Stimulated activated memory B cell treated with anti-CD40 and anti-IgM and Interleukin-4, amounts not matched to agents 10 μg/mL and 1 μg/mL and 100 μg/mL, for 72 hours (primary cell): ENCODE measurements around the gene CAMTA2.
"Not testable (repeated sequence)": the region's sequence is repeated elsewhere in the genome, so short reads cannot be mapped to it uniquely, and the experiment has no call there.

ENCODE experiments used
- ATAC-seq: fragments of 150-1000 bp; cut with Tn5 transposase; 2 replicates; pipeline ENCODE4 v1.10.0; 2021
- H3K27ac Mint-ChIP-seq: one replicate; pipeline ENCODE4 v1.8.0; 2022; ENCODE audit warnings: mild to moderate bottlenecking, mixed read lengths
- H3K27me3 Mint-ChIP-seq: one replicate; pipeline ENCODE4 v1.8.0; 2022; ENCODE audit warnings: mixed read lengths
- H3K36me3 Mint-ChIP-seq: one replicate; pipeline ENCODE4 v1.8.0; 2022; ENCODE audit warnings: mixed read lengths
- H3K4me1 Mint-ChIP-seq: one replicate; pipeline ENCODE4 v1.8.0; 2022; ENCODE audit warnings: mixed read lengths
- H3K4me3 Mint-ChIP-seq: one replicate; pipeline ENCODE4 v1.8.0; 2022; ENCODE audit warnings: mild to moderate bottlenecking, moderate library complexity, mixed read lengths
- H3K9me3 Mint-ChIP-seq: one replicate; pipeline ENCODE4 v1.8.0; 2022; ENCODE audit warnings: mixed read lengths

Gene CAMTA2, protein sequence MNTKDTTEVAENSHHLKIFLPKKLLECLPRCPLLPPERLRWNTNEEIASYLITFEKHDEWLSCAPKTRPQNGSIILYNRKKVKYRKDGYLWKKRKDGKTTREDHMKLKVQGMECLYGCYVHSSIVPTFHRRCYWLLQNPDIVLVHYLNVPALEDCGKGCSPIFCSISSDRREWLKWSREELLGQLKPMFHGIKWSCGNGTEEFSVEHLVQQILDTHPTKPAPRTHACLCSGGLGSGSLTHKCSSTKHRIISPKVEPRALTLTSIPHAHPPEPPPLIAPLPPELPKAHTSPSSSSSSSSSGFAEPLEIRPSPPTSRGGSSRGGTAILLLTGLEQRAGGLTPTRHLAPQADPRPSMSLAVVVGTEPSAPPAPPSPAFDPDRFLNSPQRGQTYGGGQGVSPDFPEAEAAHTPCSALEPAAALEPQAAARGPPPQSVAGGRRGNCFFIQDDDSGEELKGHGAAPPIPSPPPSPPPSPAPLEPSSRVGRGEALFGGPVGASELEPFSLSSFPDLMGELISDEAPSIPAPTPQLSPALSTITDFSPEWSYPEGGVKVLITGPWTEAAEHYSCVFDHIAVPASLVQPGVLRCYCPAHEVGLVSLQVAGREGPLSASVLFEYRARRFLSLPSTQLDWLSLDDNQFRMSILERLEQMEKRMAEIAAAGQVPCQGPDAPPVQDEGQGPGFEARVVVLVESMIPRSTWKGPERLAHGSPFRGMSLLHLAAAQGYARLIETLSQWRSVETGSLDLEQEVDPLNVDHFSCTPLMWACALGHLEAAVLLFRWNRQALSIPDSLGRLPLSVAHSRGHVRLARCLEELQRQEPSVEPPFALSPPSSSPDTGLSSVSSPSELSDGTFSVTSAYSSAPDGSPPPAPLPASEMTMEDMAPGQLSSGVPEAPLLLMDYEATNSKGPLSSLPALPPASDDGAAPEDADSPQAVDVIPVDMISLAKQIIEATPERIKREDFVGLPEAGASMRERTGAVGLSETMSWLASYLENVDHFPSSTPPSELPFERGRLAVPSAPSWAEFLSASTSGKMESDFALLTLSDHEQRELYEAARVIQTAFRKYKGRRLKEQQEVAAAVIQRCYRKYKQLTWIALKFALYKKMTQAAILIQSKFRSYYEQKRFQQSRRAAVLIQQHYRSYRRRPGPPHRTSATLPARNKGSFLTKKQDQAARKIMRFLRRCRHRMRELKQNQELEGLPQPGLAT

DNA sequence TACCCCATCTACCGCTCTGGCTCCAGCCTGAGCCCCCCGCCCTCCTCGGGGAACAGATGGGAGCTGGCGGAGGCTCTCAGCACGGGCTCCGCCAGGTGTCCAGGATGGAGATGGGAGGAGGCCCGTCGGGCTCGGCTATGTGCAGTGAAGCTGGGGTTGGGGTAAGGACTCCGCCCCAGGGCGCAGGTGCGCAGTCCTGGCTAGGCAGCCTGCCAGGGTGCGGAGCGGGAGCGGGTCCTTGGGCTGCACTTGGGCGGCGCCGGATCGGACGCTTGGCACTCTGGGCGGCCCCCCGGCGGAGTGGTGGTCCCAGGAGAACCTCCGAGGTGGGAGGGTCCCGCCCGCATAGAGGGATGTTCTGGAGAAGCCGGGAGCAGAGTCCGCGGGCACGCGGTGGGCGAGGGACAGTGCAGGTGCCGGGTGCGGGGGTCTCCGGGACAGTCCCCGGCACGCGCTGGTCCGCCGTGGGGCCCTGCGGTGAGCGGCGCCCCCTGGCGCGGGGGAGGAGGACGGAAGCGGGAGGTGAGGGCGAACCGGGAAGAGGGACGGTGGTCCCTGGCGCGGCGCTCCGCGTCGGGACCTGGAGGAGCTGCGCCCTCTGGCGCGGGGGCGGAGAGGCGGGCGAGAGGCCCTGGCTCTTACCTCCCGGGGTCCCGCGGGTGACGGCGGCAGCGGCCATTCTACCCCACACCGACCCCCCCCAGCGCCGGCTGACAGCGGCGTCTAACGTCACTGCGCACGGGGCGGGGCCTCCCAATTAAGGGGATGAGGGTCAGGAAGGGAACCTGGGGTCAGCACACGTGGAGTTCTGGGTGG is at the start of gene CAMTA2:
TSS of gene CAMTA2 (minus strand) at position 725 of the 816 bp plus-strand sequence. CDS start 1,453 bp downstream, outside the sequence.
- Mint-ChIP-seq H3K9me3 (no peaks in the 10 kb centered on the region), H3K36me3 (peaks cover 21% of the 10 kb centered on the region), H3K4me3 (peak within 1 kb of the TSS; percentile 94), H3K4me1 (peaks cover 44% of the 10 kb centered on the region), H3K27me3 (no peaks in the 10 kb centered on the region), H3K27ac (peak within 1 kb of the TSS; percentile 94)
- peak; percentile 94 for ATAC-seq

DNA sequence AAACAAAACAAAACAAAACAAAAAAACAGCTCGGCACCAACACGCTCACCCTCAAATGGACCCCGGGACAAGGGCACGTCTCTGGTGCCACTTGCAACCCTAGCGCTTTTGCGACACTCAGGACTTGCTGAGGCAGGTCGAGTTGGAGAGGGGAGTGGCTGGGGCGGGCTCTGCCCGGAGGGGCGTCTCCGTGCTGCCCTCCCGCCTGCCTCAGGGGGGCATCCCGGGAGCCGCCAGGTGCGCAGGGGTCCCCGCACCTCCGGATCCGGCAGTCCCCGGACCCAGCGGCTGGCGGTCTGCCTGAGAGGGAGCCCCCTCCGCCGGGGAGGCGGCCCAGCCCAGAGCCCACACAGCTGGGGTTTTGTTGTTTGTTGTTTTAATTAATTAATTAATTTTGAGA is 47.8 kb upstream of the CAMTA2 start, which contains the start of gene SLC52A1:
TSS of gene SLC52A1 (minus strand) at position 112 of the 400 bp plus-strand sequence. CDS start 820 bp downstream, outside the sequence.
- H3K9me3 Mint-ChIP-seq, result no peaks in the 10 kb centered on the region

DNA sequence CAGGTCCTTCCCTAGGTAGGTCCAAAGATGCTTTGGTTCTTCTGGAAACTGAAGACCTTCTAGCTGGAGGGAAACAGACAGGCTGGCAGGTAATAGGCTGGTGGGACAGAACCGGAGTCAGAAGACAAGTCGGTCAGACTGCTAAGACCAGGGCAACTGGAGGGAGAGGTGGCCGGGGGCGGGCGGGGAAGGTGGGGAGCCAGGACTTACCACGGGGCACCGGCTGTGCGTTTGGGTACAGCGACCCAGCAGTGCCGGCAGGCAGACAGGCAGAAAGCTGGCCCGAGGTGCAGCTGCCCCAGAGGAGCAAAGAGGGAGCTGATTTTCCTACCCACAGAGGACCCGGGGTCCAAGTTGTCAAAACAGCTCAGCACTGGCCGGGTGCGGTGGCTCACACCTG is 47.2 kb upstream of the CAMTA2 start:
- no peak overlapping the region for H3K4me3 Mint-ChIP-seq
- peaks cover 16% of the 10 kb centered on the region for H3K27me3 Mint-ChIP-seq
- no peaks in the 10 kb centered on the region for H3K9me3 Mint-ChIP-seq
- no peak for ATAC-seq
- H3K27ac Mint-ChIP-seq, result peak overlapping the region; percentile 58
- peaks cover 28% of the 10 kb centered on the region for H3K4me1 Mint-ChIP-seq
- H3K36me3 Mint-ChIP-seq, result no peaks in the 10 kb centered on the region

More for the DNA sequence above, 47.8 kb upstream of the CAMTA2 start, which contains the start of gene SLC52A1:
- ATAC-seq, result no peak
- Mint-ChIP-seq H3K27me3 (peaks cover 16% of the 10 kb centered on the region), H3K36me3 (no peaks in the 10 kb centered on the region), H3K27ac (peak within 1 kb of the TSS; percentile 58), H3K4me1 (peaks cover 28% of the 10 kb centered on the region), H3K4me3 (no peak within 1 kb of the TSS)

DNA sequence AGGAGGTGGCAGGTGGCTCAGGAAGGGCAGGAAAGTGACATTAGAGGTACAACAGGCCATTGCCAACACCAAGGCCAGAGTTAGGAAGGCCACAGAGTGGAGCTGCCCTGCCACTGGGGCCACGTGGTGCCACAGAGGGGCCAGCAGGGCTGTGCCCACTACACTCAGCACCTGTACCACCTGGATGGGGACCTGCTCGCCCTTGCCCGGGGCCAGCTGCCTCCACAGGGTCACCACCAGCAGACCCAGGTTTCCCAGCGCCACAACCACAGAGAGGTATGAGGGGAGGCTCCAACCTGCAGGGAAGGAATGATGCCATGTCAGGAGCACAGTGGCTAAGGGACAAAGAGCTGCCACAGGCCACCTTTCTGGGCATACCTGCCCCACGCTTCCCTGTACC is 46.6 kb upstream of the CAMTA2 start:
- ATAC-seq, result no peak
- no peak overlapping the region for H3K4me3 Mint-ChIP-seq

DNA sequence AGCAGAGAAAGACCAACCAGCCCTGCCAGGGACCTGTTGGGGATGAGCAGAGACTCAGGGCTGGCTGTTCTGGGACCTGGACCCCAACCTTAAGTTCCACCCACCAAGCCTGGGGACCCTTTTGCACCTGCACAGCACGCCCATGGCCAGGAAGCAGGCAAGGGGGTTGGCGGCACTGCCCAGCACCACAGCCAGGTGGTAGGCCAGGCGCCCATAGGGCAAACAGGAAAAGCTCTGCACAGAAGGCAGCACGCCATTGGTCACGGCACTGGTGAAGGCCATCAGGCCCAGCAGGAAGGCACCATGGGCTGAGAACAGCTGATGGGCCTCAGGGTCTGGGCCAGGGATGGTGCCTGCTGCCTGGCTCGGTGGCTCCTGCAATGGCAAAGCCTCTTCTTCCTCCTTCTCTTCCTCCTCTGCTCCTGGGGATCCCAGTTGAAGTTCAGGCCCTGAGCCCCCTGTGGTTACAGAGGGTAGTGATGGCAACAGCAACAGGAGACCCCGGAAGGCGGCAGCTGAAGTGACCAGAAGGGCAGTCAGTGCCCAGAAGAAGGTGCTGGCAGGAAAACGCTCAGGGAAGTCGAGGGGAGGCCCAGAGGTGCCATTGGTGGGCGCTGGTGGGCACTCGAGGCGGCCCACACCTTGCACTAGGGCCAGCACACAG is 46.0 kb upstream of the CAMTA2 start:
- H3K4me3 Mint-ChIP-seq, result no peak overlapping the region
- no peaks in the 10 kb centered on the region for H3K9me3 Mint-ChIP-seq
- peak overlapping the region; percentile 58 for H3K27ac Mint-ChIP-seq
- H3K36me3 Mint-ChIP-seq, result no peaks in the 10 kb centered on the region
- peaks cover 16% of the 10 kb centered on the region for H3K27me3 Mint-ChIP-seq
- ATAC-seq, result no peak
- peaks cover 28% of the 10 kb centered on the region for H3K4me1 Mint-ChIP-seq

More for the DNA sequence above, 46.6 kb upstream of the CAMTA2 start:
- H3K27me3 Mint-ChIP-seq, result peaks cover 16% of the 10 kb centered on the region
- peaks cover 28% of the 10 kb centered on the region for H3K4me1 Mint-ChIP-seq
- no peaks in the 10 kb centered on the region for H3K36me3 Mint-ChIP-seq
- H3K27ac Mint-ChIP-seq, result peak overlapping the region; percentile 58
- no peaks in the 10 kb centered on the region for H3K9me3 Mint-ChIP-seq

DNA sequence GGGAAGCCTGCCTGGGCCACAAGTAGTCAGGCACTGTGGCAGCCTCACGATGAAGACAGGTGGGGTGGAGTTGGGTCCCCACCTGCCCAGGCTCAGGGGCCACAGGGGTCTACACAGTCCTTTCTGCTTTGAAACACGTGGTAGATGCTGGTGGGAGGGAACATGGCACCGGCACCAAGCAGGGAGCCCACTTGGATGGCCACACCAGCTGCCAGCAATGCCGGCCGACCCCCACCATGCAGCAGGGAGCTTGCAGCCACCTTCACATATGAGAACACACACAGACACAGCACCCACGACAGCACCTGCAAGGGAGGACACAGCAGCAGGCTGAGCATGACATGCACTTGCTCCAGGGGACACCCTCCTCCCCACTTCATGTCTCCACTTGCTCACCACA is 45.4 kb upstream of the CAMTA2 start:
- Mint-ChIP-seq H3K4me3 (no peak overlapping the region), H3K27ac (peak overlapping the region; percentile 78), H3K4me1 (peaks cover 28% of the 10 kb centered on the region)

DNA sequence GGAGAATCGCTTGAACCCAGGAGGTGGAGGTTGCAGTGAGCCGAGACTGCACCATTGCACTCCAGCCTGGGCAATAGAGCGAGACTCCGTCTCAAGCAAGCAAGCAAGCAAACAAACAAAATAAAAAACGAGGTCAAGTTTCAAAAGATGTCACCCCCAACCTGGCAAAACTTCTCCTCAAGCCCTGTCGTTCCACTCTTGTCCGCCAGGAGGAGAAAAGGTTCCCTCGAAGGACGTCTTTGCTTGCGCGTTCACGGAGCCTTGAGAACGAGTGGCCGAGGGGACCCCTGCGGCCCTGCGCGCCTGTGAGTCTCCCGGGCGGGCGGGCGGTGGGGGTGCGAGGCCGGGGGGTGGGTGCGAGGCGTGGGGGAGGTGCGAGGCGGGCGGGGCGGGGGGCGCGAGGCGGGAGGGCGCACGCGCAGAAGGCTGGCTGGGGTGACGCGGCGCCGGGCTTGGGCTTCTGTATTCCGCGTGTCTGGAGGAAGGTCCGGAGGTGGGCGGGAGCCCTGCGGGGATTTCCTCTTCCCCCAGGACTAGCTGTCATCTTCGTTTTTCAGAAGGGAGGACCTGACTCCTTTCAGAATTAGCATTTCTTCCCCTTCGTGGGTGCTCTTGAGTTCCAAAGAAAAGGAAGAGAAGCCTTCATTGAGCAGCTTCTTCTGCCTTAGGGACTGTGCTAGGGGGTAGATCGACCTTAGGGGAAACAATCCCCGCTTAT is 44.0 kb upstream of the CAMTA2 start:
- H3K4me1 Mint-ChIP-seq, result peaks cover 28% of the 10 kb centered on the region
- peak overlapping the region; percentile 80 for H3K4me3 Mint-ChIP-seq
- peaks cover 16% of the 10 kb centered on the region for H3K27me3 Mint-ChIP-seq
- peak; percentile 94 for ATAC-seq
- peak overlapping the region; percentile 78 for H3K27ac Mint-ChIP-seq
- H3K36me3 Mint-ChIP-seq, result no peaks in the 10 kb centered on the region
- H3K9me3 Mint-ChIP-seq, result no peaks in the 10 kb centered on the region

More for the DNA sequence above, 45.4 kb upstream of the CAMTA2 start:
- H3K36me3 Mint-ChIP-seq, result no peaks in the 10 kb centered on the region
- H3K9me3 Mint-ChIP-seq, result no peaks in the 10 kb centered on the region
- H3K27me3 Mint-ChIP-seq, result peaks cover 16% of the 10 kb centered on the region
- ATAC-seq, result no peak

DNA sequence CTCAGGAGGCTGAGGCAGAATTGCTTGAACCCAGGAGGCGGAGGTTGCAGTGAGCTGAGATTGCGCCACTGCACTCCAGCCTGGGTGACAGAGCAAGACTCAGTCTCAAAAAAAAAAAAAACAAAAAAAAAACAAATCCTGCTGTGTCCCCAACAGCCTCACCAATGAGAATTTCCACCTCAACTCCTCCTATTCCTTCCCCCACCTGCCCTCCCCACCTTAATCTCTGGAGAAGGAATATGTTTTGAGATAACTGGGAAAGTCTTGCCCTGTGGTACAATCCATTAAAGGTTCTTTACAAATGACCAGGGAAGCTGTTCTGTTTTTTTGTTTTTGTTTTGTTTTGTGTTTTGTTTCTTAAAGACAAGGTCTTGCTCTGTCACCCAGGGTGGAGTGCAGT is 42.7 kb upstream of the CAMTA2 start:
- H3K4me3 Mint-ChIP-seq, H3K9me3 Mint-ChIP-seq, H3K36me3 Mint-ChIP-seq, ATAC-seq: not testable (repeated sequence)
- Mint-ChIP-seq H3K27me3 (peaks cover 16% of the 10 kb centered on the region), H3K27ac (peak overlapping the region; percentile 78), H3K4me1 (peaks cover 28% of the 10 kb centered on the region)

DNA sequence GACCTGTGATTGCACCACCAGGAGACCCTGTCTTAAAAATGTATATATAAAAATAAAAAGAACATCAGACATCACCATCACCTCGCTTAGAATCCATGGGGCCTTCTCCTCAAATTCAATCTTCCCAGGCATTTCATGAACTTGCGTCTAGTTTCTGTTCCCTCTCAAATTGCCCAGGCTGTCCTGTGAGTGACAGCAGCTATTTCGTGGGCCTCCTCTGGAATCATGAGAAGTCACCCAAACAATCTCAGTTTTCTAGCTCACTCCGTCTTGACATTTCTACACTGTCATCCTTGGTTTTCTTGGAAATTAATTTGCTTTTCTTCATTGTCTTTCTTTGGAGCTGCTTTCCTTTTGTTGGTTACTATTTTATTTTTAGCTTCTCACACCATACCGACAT is 40.4 kb upstream of the CAMTA2 start:
- no peaks in the 10 kb centered on the region for H3K27me3 Mint-ChIP-seq
- peaks cover 21% of the 10 kb centered on the region for H3K36me3 Mint-ChIP-seq
- ATAC-seq, result no peak
- peaks cover 23% of the 10 kb centered on the region for H3K4me1 Mint-ChIP-seq
- no peaks in the 10 kb centered on the region for H3K9me3 Mint-ChIP-seq
- H3K27ac Mint-ChIP-seq, result no peak overlapping the region
- H3K4me3 Mint-ChIP-seq, result no peak overlapping the region

DNA sequence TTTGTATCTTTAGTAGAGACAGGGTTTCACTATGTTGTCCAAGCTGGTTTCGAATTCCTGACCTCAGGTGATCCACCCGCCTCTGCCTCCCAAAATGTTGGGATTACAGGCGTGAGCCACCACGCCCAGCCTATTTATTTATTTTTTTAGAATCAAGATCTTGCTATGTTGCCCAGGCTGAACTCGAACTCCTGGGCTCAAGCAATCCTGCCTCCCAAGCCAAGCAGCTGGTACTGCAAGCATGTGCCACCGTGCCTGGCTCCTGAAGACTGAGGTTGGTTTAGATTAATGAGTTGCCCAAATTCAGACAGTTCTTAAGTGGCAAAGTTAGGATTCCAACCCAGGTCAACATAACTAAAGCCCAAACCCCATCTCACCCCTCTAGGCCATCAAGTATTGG is 39.8 kb upstream of the CAMTA2 start:
- Mint-ChIP-seq H3K36me3 (peaks cover 27% of the 10 kb centered on the region), H3K27me3 (no peaks in the 10 kb centered on the region), H3K27ac (no peak overlapping the region), H3K9me3 (no peaks in the 10 kb centered on the region), H3K4me1 (peaks cover 19% of the 10 kb centered on the region), H3K4me3 (no peak overlapping the region)
- no peak for ATAC-seq

DNA sequence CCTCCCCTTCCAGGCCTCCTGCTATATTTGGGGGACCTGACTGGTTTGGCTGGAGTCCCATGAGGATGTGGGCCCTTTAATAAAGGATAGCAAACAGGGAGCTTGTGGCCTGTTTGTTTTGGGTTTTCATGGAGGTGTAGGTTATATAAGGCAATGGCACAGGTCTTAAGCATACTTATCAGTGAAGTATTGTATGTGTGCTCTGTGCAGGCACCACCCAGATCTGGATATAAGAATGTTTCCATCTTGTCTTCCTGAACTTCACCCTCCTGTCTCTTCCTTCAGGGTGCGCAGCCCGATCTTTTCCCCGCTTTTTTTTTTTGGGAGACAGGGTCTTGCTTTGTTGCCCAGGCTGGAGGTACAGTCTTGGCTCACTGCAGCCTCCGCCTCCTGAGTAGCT is 37.1 kb upstream of the CAMTA2 start:
- Mint-ChIP-seq H3K9me3 (no peaks in the 10 kb centered on the region), H3K36me3 (peaks cover 53% of the 10 kb centered on the region)

DNA sequence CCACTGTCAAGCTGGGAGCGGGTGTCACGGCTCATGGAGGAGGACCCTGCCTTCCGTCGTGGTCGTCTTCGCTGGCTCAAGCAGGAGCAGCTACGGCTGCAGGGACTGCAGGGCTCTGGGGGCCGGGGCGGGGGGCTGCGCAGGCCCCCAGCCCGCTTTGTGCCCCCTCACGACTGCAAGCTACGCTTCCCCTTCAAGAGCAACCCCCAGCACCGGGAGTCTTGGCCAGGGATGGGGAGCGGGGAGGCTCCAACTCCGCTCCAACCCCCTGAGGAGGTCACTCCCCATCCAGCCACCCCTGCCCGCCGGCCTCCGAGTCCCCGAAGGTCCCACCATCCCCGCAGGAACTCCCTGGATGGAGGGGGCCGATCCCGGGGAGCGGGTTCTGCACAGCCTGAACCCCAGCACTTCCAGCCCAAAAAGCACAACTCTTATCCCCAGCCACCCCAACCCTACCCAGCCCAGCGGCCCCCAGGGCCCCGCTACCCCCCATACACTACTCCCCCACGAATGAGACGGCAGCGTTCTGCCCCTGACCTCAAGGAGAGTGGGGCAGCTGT is 36.2 kb upstream of the CAMTA2 start:
- Mint-ChIP-seq H3K4me1 (peaks cover 10% of the 10 kb centered on the region), H3K27me3 (no peaks in the 10 kb centered on the region), H3K36me3 (peaks cover 62% of the 10 kb centered on the region), H3K27ac (no peak overlapping the region), H3K9me3 (no peaks in the 10 kb centered on the region), H3K4me3 (no peak overlapping the region)
- ATAC-seq, result no peak

More for the DNA sequence above, 37.1 kb upstream of the CAMTA2 start:
- H3K27ac Mint-ChIP-seq, result no peak overlapping the region
- no peak overlapping the region for H3K4me3 Mint-ChIP-seq
- H3K27me3 Mint-ChIP-seq, result no peaks in the 10 kb centered on the region
- ATAC-seq, result no peak
- peaks cover 5% of the 10 kb centered on the region for H3K4me1 Mint-ChIP-seq

DNA sequence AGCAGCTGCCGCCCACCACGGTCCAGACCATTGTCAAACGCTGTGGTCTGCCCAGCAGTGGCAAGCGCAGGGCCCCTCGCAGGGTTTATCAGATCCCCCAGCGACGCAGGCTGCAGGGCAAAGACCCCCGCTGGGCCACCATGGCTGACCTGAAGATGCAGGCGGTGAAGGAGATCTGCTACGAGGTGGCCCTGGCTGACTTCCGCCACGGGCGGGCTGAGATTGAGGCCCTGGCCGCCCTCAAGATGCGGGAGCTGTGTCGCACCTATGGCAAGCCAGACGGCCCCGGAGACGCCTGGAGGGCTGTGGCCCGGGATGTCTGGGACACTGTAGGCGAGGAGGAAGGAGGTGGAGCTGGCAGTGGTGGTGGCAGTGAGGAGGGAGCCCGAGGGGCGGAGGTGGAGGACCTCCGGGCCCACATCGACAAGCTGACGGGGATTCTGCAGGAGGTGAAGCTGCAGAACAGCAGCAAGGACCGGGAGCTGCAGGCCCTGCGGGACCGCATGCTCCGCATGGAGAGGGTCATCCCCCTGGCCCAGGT is 34.8 kb upstream of the CAMTA2 start:
- no peaks in the 10 kb centered on the region for H3K9me3 Mint-ChIP-seq
- ATAC-seq, result no peak
- no peak overlapping the region for H3K27ac Mint-ChIP-seq
- H3K4me3 Mint-ChIP-seq, result no peak overlapping the region
- H3K4me1 Mint-ChIP-seq, result peaks cover 10% of the 10 kb centered on the region
- H3K27me3 Mint-ChIP-seq, result no peaks in the 10 kb centered on the region
- peaks cover 63% of the 10 kb centered on the region for H3K36me3 Mint-ChIP-seq
